NCI-H146 treated with DMSO at 0.1 percent for 48 hours (cell line): ENCODE data around the gene LYRM2.
A peak's percentile ranks its signal among the peaks of the same experiment; 100 is the strongest.

Experiments
- DNase-seq: peaks from one replicate; lab custom pipeline; 2025; ENCODE audit not compliant: unreplicated experiment; lab: John Stamatoyannopoulos, UW

Gene LYRM2, protein sequence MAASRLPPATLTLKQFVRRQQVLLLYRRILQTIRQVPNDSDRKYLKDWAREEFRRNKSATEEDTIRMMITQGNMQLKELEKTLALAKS

DNA sequence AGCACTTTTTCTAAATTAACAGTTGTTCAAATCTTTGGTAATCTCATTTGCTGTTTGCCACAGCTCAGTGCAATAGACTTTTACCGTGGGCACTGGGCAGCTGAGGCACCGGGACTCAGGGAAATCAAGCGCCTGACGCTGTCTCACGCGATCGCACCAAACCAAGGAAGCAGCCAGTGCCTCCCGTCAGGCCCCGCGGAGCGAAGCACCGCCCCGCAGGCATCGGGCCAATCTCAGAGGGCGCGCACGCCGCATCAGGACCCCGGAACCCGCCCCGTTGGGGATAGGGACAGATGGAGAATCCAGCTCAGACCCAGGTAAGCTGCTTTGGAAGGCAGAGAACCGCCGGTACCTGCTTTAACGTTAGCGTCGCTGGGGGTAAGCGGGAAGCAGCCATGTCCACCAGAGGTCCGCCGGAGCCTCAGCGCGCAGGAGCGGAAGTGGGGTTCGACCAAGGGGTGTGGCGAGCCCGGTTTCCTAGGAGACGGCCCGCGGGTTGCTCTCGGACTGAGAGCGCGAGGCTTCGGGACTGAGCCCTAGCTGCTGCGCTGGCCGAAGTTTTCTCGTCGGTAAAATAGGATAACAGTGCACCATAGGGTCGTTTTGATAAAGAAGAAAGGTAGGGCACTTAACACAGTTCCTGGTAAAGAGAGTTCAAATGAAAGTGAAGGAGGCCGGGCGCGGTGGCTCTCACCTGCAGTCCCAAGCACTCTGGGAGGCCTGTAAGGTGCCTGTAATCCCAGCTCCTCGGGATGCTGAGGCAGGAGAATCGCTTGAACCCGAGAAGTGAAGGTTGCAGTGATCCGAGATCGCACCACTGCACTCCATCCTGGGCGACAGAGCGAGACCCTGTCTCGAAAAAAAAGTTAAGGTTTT, at the start of gene LYRM2:
Gene LYRM2 (minus strand): TSS at position 428 of the 876 bp plus-strand sequence. CDS start 31 bp downstream, at position 397.
- DNase-seq, result peak; percentile 87

DNA sequence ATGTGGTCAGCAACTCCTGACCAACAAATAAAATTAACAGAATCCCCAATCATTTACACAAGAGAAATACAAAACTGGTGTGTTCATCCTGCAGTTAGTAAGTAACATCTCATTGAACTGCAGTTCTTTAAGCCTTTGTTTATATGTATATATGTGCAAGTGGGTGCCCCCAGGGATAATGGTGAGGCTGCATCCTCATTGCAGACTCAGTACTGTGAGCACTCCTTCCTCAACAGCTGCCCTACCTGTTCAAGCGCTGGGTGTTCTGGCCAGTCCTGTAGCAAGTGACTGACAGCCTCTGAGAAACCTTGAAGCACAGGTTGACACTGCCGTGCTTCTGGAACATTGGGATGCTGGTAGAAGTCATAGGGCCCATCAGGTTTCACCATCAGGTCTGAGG, 49.8 kb upstream of the LYRM2 start:
- DNase-seq, result no peak

DNA sequence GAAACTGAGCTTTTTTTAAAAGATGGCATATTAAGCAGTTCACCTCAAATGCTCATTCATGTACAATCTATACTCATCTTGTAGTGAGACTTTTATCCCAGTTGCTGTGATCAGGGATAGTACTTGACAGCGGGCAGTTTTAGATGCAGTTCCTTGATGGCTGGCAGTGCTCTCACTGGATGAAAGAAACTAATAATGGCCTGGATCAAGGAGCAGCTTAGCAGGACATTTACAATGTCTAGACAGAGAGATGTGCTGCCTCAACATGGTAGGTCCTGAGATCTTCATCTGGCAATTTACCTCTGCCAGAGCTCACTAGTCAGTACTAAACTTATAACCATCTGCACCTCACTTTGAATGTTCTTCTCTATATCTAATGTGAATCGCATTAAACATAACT, 46.8 kb upstream of the LYRM2 start:
- no peak for DNase-seq

DNA sequence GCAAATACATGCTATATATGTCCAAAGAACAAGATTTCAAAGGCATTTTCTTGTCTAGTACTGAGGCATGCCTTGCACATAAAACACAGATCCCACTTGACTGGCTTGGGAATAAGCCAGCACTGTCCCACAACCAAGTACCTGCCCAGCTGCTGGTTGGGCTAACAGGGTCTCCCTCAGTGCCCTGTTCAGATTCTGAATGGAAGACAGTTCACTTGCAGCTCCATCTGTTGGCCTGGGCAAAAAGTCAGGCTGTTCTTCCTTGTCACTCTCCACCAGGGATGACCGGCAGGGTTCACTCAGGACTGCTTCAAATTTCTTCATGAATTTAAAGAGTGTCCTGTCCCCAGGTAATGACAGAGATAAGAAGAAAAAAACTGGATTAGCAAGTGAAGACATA, 44.4 kb upstream of the LYRM2 start:
- no peak for DNase-seq

DNA sequence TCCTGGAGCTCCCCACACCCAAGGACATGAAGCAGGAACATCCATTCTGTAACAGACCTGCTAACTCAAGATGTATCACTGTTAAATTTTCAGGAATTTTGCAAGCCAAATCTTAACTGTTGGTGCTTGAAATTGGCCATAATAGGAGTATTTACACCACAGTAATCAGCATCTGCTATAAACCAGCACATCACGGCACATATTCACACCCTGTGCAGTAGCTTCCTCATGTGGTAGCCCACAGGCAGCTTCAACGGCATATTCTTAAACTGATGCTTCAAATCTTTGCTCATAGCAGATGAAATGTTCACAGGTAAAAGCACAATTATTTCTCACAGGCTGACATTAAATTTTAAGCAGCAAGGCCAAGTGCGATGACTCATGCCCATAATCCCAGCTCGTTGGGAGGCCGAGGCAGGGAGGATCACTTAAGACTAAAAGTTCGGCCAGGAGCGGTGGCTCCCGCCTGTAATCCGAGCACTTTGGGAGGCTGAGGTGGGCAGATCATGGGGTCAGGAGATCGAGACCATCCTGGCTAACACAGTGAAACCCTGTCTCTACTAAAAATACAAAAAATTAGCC, 43.5 kb upstream of the LYRM2 start:
- no peak for DNase-seq

DNA sequence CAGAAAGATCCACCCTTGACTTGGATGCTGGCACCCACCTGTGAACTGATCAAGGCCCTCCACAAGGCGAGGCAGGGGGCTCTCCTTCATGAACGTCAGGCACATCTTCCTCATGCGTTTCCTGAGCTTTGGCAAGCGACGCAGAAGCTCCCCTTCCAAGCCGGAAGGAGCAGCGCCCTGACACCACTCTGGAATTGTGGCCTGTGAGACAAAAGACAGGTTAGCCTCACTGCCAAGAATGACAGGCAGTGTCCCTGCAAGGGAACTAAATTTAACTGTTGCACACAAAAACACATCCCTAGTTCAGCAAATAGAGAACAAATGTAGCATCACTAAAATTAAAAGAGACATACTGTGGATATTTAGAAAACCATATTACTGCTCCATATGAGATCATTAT, 42.0 kb upstream of the LYRM2 start:
- no peak for DNase-seq

DNA sequence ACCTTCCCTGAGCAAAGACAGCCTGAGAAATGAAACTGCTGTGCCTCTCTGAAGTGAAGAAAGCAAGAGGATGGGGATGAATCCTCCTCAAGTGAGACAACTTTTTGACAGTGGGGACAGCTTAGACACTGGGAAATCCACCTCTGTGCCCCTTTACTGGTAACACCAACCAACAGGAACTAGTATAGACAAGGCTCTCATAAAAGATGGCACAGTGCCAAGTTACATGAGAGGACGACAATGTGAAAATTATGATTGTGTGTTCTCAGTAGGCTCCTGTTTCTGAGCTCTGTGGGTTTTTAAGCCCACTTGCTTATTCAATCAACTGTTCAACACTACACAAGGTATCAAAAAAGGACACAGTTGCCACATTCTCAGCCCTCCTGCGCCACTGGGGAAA, 41.6 kb upstream of the LYRM2 start:
- DNase-seq, result no peak

DNA sequence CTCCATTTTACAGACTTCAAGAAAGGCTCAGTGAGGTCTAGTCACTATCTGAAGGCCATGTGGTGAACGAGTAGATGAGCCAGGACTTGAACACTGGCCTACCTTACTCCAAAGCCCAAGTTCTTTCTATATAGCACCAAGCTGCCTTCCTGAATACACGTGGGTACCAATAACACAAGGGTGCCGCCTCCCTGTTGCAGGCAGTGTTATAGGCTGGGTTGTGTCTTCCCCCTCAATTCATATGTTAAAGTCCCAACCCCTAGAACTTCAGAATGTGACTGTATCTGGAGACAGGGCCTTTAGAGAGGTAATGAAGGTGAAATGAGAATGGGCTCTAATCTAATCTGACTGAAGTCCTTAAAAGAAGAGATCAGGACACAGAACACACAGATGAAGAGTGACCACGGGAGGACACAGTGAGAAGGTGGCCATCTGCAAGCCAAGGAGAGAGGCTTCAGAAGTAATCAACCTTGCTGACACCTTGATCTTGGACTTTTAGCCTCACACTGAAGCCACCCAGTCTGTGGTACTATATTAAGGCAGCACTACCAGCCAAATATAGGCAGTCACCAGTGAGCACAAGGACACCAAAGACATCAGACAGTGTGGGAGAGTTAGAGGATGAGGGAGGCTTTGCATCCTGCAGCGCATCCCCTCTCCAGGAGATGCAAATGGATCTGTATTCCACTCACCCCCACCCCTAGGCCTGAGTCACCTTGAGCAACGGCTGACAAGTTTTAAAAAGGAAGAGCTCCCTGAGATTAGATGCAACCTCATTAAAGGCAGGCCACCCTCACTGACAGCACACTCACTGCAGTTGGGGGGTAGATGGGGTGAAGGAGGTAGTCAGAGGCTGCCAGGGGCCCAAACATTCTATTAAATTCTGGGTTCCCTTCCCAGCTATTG, 40.9 kb upstream of the LYRM2 start:
- DNase-seq, result no peak

DNA sequence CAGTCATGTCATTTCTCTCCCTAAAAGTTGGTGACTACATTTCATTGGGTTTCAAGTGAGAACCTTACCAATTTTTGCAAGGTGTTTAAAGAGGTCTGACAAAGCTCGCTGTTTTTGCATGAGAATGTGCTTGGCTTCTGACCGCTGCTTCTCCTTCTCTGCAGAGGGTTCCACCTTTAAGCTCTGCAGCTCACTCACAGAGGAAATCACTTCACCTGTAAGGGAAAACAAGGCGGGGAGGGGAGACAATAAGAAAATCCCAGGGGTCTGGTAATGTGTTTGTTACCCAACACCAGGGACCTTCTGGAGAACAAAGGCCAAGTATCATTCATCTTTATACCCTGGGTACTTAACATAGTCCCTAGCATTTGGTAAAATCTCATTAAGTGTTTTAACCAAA, 40.0 kb upstream of the LYRM2 start:
- DNase-seq, result no peak

DNA sequence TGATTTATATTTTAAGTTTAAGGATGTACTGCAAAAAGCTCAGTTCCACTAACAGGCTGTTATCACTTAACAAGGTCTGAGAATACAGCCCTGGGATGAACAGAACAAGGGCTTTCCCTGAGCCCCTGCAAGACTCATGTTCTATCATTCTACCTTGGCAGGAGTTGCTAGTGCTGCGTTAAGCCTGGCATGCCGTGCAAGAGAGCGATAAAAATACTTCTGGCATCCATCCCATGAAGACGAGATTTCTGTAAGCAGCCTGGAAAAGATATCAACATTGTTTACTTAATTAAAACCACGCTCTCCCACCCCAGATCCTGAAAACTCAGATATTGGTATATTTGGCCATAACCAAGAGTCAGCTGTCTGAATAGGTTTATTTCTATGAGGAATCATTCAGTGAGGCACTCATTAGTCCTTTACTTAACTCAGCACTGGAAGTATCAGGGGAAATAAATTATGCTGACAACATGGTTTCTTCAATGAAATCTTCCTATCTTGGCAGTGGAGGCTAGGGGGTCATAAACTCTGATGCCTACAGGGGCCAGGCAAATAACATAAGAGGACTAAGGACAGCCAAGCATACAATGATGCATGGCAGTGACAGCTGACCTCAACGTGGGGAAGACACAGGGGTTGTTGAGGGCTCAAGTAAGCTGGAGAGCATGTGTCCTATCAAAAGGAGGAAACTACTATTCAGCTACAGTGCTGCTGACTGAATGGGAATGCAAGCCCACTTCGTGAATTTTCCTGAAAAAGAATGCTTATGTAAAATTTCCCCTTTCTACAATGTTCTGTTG, 37.6 kb upstream of the LYRM2 start:
- no peak for DNase-seq

DNA sequence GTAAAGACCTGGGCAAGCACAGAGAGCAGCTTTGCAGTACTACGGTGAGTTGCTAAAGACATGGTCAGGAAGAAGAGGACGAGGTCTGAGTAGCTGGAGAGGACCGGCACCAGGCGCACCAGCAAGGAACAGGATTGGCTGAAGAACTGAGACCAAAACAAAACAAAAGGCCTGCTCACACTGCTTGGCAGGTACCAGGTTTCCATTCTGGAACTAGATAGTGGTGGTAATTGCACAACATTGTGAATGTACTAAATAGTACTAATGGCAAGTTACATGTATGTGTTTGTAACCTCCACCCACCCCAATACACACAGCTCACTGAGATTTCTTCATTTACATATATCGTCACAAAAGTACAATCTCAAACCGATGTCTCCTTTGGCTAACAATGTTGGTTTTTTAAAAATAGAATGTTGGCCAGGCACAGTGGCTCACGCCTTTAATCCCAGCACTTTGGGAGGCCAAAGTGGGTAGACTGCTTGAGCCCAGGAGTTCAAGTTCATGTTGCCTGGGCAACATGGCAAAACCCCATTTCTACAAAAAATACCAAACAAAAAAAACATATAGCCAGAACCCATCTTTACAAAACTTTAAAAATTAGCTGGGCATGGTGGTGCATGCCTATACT, 32.5 kb upstream of the LYRM2 start:
- no peak for DNase-seq

DNA sequence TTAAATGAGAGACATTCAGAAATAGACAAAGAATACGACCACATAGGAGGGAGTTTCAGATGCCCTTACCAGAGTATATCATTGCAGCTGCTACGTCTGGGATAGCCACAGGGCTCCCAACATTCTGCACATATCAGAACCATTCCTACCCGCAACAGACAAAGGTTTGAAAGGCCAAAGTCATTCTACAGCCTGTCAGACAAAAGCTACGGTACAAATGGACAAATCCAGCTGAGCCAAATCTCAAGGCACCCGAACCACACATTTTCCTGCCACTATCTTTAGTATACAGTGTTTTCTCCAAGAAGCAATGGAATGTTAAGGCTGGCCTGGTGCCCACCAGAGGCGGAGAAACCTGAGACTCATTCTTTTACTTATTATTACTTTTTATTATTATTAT, 30.5 kb upstream of the LYRM2 start:
- DNase-seq, result no peak

DNA sequence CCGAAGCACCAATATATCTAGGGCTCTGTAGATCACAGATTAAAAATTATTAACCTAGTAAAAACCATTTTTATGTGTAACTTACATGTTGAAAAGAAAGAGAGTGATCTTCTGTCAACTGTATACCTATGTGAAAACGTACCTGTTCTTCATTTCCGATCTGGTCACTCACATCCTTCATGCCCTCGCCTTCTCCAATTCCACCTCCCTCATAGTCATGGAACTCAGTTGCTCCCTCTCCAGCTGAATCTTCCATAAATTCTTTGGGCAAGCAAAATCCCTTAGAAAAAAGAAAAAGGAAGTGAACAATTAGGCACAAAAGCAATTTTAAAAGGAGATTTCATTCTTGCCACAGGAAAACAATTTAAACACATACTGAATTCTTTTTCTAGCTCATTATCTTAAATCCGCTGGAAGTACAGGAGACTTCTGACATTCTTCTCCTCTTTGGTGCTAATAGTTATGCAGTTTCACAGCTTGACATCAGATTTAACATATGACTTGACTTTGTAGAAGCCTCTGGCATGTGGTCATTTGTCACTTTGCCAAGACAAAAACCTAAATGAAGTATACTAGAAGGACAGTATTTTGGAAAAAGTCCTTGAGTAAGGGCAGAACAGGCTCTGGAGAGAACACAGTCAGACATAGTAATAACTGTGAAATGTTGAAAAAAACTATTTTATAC, 29.5 kb upstream of the LYRM2 start:
- DNase-seq, result no peak

DNA sequence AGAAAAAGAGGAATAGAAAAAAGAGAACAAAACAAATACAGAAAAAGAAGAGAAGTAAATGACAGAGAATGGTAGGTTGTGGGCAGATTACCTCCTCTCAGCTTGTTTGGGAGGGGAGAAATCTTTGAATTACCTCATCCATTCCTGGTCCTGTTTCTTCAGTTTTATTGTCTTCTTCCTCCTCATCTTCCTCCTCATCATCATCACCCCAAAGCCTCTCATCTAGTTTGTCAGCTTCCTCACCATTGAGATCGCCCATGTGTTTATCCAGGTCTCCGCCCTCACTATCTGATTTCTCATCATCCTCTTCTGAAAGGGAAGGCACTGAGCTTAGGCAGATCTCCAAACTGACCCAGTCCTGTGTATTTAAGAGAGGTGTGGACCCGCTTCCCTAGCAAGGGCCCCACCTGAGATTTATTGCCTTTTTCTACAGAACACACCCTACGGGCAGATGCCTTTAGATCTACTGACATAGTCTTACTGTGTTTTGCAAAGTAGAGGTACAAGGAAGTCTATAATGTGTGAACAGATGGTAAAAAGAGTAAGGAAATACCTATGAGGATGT, 24.2 kb upstream of the LYRM2 start:
- no peak for DNase-seq

DNA sequence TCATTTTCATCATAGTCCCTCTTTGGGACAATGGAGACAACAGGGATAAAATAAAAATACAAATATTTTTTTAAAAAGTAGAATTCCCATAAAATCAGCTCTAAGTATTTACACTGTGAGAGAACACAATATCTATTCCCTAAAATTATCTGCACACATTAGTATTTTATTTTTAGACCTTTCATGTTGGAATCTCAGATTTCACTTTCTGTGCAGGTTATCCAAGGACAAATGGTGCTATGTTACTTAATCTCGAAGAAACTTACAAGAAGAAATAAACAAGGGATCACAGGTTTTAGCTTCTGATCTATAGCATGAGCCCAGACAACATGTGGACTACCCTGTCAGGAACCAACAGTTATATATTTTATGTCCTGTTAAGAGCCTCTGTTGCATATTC, 23.0 kb upstream of the LYRM2 start:
- no peak for DNase-seq

DNA sequence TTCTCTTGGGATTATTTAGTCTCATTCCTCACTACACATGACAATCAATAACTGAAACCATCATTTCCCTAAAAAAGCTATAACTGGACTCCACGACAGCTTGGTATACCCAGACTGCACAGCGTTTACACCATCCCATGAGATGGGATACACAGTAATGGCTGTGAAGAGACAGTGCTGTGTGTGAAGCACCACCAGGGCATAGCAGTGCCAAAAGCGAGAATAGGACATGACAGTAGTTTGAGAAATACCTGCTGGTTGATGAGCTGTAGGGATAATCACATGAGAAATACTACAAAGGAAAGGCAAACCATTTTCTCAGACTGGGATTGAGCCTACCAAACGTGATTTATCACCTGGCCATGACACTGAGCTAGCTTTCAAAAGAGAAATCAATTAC, 22.4 kb upstream of the LYRM2 start:
- DNase-seq, result no peak

DNA sequence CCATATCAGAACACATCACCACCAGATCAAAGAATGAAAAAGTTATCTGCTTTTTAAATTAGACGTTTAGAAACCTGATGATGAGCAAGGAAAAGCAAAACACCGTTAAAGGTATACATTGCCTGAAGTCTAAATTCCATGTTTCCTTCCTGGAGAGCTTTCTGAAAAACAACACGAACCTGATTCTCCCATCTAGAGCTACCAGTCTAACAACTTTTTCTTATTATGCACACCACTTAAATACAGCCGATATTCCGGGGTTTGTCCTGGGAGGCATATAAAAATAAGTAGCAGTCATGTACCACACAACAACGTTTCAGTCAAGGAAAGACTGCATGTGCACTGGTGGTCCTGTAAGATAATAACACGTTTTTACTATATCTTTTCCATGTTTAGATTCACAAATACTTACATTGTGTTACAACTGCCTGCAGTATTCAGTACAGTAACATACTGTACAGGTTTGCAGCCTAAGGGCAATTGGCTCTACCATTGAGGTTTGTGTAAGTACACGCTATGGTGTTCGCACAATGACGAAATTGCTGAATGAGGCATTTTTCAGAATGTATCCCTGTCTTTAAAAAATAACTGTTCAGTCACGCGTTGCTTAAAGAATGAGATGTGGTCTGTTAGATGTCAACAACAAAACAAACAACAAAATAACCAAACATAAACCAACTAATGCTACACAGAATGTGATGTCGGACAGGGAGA, 19.1 kb upstream of the LYRM2 start:
- no peak for DNase-seq

DNA sequence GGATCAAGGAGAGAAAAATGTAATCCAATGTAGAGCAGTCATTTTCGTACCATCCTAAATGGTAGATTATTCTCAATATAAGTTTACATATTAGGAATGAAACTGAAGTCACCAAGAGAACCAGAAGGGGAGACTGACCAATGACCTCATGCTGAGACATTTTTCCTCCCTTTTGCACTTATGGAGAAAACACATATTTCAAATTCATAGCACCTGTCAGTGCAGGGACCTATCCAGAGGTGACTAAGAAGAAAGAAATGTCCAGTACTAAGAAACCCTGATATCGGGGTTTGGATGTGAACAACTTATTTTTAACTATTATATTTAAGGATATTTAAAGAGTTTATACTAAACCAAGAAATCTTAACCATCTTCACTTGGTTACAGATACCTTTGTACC, 16.6 kb upstream of the LYRM2 start:
- no peak for DNase-seq

DNA sequence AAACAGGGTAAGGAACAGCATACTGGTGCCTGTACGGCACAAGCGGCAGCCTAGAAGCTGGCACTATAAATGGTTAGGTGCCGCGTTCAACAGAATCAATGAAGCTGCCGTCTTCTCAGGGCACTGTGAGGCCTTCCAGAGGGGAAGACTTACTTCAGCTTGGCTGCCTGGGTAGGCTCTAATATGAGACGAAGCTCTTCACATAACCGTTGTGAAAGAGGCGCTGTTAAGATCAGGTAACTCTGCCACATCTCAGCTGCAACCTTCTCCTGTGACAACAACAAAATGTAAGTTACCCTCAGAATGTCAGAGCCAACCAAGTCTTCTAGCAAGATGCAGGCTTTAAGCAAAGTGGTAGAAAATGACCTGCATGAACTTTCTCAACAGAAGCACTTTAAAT, 12.0 kb upstream of the LYRM2 start:
- DNase-seq, result no peak
